Motor neuron (in vitro differentiated cells): ENCODE data around the gene UBE2J2. TPM values are rescaled to one million over a fixed set of nuclear protein-coding genes. Genes with fewer than 3 reads are reported as not detected.
A peak's percentile ranks its signal among the peaks of the same experiment; 100 is the strongest.

Experiments used
- ATAC-seq, 8 experiments: fragments of 200-7000 bp; cut with Tn5 transposase; replicated peaks in 6 of 8; 2 replicates each; pipeline ENCODE4 v1.8.0; 2021; ENCODE audit warnings: mild to moderate bottlenecking in 8 of 8, moderate library complexity in 8 of 8
- H3K27ac ChIP-seq, 2 donors: fragments of 250-450 bp; sonication (Bioruptor Pico); 2 replicates each; pipeline ENCODE4 v1.9.0; 2021; ENCODE audit warnings: antibody characterized with exemption in 2 of 2, mild to moderate bottlenecking in 2 of 2, moderate library complexity in 1 of 2
- H3K4me1 ChIP-seq, 2 donors: fragments of 250-450 bp; sonication (Bioruptor Pico); replicated peaks in 1 of 2; 2 replicates each; pipeline ENCODE4 v1.6.1; 2021; ENCODE audit warnings: antibody characterized with exemption in 2 of 2, mild to moderate bottlenecking in 2 of 2, moderate library complexity in 1 of 2
- H3K4me3 ChIP-seq, 5 donors: fragments of 250-450 bp; sonication (Bioruptor Pico); 2 replicates each; pipeline ENCODE4 v1.9.0; 2021; ENCODE audit warnings: antibody characterized with exemption in 5 of 5, mild to moderate bottlenecking in 5 of 5, moderate library complexity in 4 of 5
- WGBS, 10 experiments: fragments of 450-650 bp; shearing (Covaris generic); methylation state at CpG; one replicate each; pipeline ENCODE4 v1.0.0; 2022; 5-methylcytosine and 5-hydroxymethylcytosine counted together
- in situ Hi-C, 9 experiments: fragments of 400-800 bp; cut with MboI; loops; one replicate each; pipeline ENCODE4 v1.15.0; 2021; ENCODE audit warnings: low sequenced_read_pairs in 9 of 9, low pct_unique_long_range_greater_than_20kb in 2 of 9; ENCODE audit not compliant: unreplicated experiment in 9 of 9
- total RNA-seq, 8 experiments: library from RNA; unstranded; fragments of 300-600 nt; gene quantifications; 2 replicates each; pipeline versions ENCODE4 v1.2.3 to v1.2.4, GENCODE V29; 2022

The UBE2J2 gene
- total RNA-seq, 8 experiments from 2014 or later, result 34.4 to 62.7 (median 46.5) TPM

- WGBS, 10 experiments, result 87 to 100% (median 89%) methylated on average over 3 to 7 of the region's 23 CpGs; no CpG with 5 or more reads in 7 of the 10 experiments
- no peak for ATAC-seq
Observed at GRCh38 chr1:1243266-1243660, 30.4 kb downstream of the UBE2J2 start.

GRCh38 chr1:1242461-1243265 lies 31.0 kb downstream of the UBE2J2 start:
- no peak for ATAC-seq
- no peak overlapping the region for H3K27ac ChIP-seq
- in situ Hi-C loops, result no loop called here

More at GRCh38 chr1:1243266-1243660, 30.4 kb downstream of the UBE2J2 start:
- H3K27ac ChIP-seq, result no peak overlapping the region
- in situ Hi-C loops, result no loop called here
- H3K4me3 ChIP-seq, result no peak overlapping the region
- peaks cover 36 to 40% of the 10 kb centered on the region in 2 donors for H3K4me1 ChIP-seq

DNA sequence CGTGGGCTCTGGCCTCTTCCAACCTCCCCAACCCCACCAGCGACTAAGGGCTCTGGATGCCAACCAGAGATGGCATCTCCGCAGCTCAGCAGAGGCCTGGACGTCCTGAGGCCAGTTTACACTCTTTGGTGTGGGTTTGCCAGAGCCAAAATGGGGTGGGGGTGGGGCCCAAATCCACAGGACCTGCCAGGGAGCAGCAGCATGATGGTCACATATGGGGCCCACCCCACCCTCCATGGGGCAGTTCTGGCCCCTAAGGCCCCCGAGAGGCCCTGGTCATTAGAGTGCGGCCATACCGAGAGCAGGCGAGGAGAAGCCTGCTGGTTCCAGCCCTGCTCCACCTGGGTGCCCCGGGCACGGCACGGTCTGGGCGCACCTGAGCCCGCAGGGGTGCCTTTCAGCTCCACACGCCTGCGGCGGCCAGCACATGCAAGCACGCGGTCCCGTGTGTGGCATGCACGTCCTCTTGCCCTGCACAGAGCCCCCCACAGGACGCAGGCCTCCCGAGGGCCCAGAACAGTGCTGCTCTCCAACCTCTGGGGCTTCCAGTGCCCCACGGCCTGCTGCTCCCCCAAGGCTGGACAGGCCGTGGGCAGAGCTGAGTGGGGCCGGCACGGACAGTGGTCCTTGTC lies 31.9 kb downstream of the UBE2J2 start:
- Histone ChIP-seq H3K4me1 (peaks cover 51 to 52% of the 10 kb centered on the region in 2 donors), H3K27ac (no peak overlapping the region), H3K4me3 (no peak overlapping the region)
- 84 to 100% methylated on average over 2 to 16 of the region's 26 CpGs; no CpG with 5 or more reads in 8 of the 10 experiments for WGBS, 10 experiments
- in situ Hi-C loops, result no loop called here
- no peak for ATAC-seq

More at GRCh38 chr1:1242461-1243265, 31.0 kb downstream of the UBE2J2 start:
- peaks cover 42 to 46% of the 10 kb centered on the region in 2 donors for H3K4me1 ChIP-seq
- 51 to 87% (median 83%) methylated on average over 1 to 9 of the region's 41 CpGs; no CpG with 5 or more reads in 5 of the 10 experiments for WGBS, 10 experiments
- no peak overlapping the region for H3K4me3 ChIP-seq

DNA sequence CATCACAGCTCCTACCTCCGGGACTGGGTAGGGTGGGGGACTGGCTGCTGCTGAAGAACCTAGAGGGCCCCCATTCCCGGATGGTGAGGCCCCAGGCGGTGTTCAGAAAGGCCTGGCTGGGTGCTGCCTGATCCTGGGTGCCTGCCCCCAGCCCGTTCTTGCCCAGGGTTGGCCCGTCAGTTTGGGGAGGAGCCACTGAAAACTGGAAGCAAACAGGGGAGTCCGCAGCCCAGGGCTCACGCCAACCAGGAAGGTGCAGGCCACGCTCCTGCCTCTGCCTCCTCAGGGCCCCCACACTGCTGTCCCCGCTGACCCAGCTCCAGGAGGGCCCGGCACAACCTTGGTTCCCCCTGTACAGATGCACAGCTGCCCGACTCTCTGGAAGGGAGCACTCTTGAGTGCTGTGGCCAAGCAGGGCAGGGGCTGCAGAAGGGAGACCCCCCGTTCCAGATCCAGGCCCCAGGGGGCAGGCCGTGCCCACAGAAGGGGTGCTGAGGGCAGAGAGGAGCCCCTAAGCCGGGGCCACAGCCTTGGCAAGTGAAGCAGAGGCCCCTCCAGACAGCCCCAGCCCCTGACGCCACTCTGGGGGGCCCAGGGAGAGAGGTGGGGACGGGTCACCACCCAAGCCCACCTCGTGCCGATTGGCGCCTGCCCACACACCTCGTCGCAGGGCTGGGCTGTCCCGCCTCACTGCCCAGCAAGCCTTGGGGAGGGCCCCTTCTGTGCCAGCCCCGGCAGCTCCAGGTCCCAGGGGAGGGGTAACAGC lies 32.6 kb downstream of the UBE2J2 start:
- 73 to 92% (median 75%) methylated on average over 4 to 13 of the region's 23 CpGs; no CpG with 5 or more reads in 7 of the 10 experiments for WGBS, 10 experiments
- in situ Hi-C loops, result no loop called here
- no peak overlapping the region for H3K27ac ChIP-seq
- ATAC-seq, result peak in 2 of 8 experiments; percentile 1 to 17
- H3K4me3 ChIP-seq, result no peak overlapping the region
- H3K4me1 ChIP-seq, result peaks cover 48 to 49% of the 10 kb centered on the region in 2 donors

DNA sequence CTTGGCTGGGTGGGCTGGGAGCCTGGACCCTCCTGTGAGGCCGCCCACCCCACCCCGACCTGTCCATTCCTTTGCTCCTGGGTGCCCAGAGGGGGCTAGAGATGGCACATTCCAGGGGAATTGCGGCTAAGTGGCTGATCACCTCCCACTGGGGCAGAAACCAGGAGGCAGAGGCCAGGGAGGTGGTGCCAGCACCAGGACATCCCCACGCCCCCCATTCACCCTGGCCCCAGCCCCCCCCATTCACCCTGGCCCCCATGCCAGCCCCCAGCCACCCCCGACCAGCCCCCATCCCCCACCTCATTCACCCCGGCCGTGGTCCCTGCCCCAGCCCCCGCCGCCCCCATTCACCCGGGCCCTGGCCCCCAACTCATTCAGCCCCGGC lies 33.3 kb downstream of the UBE2J2 start:
- no peak overlapping the region for H3K27ac ChIP-seq
- ATAC-seq, result no peak
- in situ Hi-C loops, result no loop called here
- WGBS, 10 experiments, result 100% methylated on average over 1 of the region's 11 CpGs; no CpG with 5 or more reads in 9 of the 10 experiments
- peaks cover 46 to 49% of the 10 kb centered on the region in 2 donors for H3K4me1 ChIP-seq
- no peak overlapping the region for H3K4me3 ChIP-seq

GRCh38 chr1:1239614-1240347 lies 33.9 kb downstream of the UBE2J2 start:
- H3K4me1 ChIP-seq, result peaks cover 46 to 49% of the 10 kb centered on the region in 2 donors
- H3K27ac ChIP-seq, result no peak overlapping the region
- no peak overlapping the region for H3K4me3 ChIP-seq
- ATAC-seq, result peak in 4 of 8 experiments; percentile 1 to 54 (median 32)
- in situ Hi-C loops, result no loop called here
- 0 to 67% (median 60%) methylated on average over 1 to 11 of the region's 30 CpGs; no CpG with 5 or more reads in 4 of the 10 experiments for WGBS, 10 experiments

DNA sequence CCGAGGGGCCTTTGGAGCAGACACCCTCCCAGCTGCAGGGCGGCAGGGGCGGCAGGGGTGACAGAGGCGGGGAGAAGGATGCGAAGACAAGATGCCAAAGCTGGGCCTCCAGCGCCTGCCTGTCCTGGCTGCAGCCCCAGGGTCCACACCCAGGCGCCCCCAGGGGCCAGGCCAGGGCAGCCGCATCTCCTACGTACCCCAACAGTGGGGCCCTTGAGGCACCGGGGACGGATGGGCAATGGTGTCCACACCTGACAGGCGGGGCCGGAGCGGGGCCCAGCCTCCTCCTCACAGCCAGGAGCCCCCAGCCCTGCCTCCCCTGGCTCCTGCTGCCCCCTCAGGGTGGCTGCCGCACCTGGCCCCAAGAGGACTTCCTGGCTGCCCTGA lies 34.4 kb downstream of the UBE2J2 start:
- peak in 4 of 8 experiments; percentile 1 to 42 (median 8) for ATAC-seq
- Histone ChIP-seq H3K27ac (no peak overlapping the region), H3K4me3 (no peak overlapping the region), H3K4me1 (peaks cover 46 to 49% of the 10 kb centered on the region in 2 donors)
- in situ Hi-C loops, result no loop called here
- 100% methylated on average over 1 of the region's 15 CpGs; no CpG with 5 or more reads in 9 of the 10 experiments for WGBS, 10 experiments

DNA sequence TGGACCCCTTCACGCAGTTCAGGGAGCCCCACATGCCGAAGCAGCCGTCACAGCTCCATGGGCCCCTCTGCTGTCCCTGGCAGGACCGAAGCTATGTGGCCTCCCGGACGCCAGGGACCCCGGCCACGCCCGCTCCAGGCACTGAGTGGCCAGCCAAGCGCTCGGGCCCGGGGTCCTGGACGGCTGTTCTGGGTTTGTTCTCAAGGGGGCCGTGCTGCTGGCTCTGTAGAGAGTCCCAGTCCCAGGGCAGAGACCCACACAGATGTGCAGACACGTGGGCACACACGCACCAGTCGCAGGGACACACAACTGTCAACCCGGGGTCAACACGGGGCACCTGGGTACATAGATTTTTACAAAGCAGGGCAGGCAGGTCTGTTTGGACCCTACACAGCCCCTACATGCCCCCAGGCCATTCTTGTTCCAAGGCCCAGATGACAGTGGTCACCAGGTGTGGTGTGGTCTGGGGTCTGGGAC lies 34.9 kb downstream of the UBE2J2 start:
- in situ Hi-C loops, result no loop called here
- no peak for ATAC-seq
- Histone ChIP-seq H3K4me3 (no peak overlapping the region), H3K27ac (no peak overlapping the region), H3K4me1 (peaks cover 47 to 49% of the 10 kb centered on the region in 2 donors)
- 87 to 93% methylated on average over 3 to 6 of the region's 19 CpGs; no CpG with 5 or more reads in 8 of the 10 experiments for WGBS, 10 experiments

GRCh38 chr1:1237874-1238701 lies 35.6 kb downstream of the UBE2J2 start:
- Histone ChIP-seq H3K4me1 (peaks cover 49% of the 10 kb centered on the region in 2 donors), H3K27ac (no peak overlapping the region), H3K4me3 (no peak overlapping the region)
- WGBS, 10 experiments, result 50 to 100% (median 91%) methylated on average over 1 to 12 of the region's 48 CpGs; no CpG with 5 or more reads in 5 of the 10 experiments
- ATAC-seq, result peak in 4 of 8 experiments; percentile 2 to 11 (median 2)
- in situ Hi-C loops, result no loop called here

DNA sequence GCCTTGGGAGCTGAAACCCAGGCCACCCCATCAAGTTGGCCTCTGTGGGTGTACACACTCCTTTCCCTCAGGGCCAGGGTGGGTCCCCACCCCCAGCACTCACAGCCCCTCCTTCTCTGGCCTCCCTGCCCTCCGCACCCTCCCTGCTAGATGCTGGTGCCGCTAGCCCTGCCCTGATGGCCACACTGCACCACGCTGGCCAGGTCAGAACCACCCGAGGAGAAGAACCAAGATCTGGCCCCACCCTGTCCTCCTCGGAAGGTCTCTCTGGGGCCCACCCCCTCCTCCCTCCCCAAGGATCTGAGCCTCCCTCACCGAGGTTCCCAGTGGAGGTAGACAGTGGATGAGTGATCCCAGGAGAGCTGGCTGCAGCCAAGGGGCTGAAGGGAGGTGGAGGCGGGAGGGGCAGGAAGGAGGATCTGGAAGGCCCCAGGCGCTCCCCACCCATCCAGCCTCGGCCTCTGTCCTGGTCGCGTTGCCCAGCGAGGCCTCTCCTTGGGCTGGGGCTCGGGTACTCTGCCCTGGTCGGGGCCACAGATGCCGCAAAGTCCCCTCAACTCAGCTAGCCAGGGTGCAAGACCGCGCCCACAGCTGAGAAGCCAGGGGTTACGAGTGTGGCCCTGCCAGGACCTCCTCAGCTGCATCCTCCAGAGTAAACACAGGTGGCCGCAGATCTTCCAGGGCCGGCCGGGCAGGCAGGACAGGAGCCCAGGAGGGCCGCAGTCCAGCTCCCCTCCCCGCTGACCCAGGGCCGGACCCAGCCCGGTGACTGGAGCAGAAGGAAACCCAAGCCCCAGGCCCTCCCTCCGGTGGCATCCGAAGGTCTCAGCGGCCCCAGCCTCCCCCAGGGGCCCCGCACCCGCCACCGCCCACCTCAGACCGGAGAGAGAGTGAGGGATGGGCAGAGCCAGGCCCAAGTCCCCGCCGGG lies 36.4 kb downstream of the UBE2J2 start:
- in situ Hi-C loops, result no loop called here
- Histone ChIP-seq H3K27ac (no peak overlapping the region), H3K4me1 (peaks cover 56 to 57% of the 10 kb centered on the region in 2 donors), H3K4me3 (no peak overlapping the region)
- peak; percentile 1 to 32 (median 8) for ATAC-seq
- WGBS, 10 experiments, result 20 to 89% (median 33%) methylated on average over 1 to 8 of the region's 34 CpGs; no CpG with 5 or more reads in 7 of the 10 experiments
